Loucy (cell line): Measurements from ENCODE around the gene RAB3GAP1.
A peak's percentile ranks its signal among the peaks of the same experiment; 100 is the strongest.
"Not testable (repeated sequence)": the region's sequence is repeated elsewhere in the genome, so short reads cannot be mapped to it uniquely, and the experiment has no call there.

ENCODE experiments used
- H2AFZ ChIP-seq: fragments of 200-600 bp; sonication (generic); 2 replicates; pipeline ENCODE4 v1.6.0; 2016; ENCODE audit warnings: antibody characterized with exemption, mild to moderate bottlenecking, low read length, moderate library complexity
- H3F3A ChIP-seq: fragments of 200-600 bp; 2 replicates; pipeline ENCODE4 v1.6.0; 2016; ENCODE audit warnings: antibody characterized with exemption, low read depth, mild to moderate bottlenecking
- H3K27me3 ChIP-seq: fragments of 200-600 bp; sonication (generic); 2 replicates; pipeline ENCODE4 v1.6.1; 2014; ENCODE audit warnings: low read length, mild to moderate bottlenecking; ENCODE audit not compliant: insufficient read depth, poor library complexity, severe bottlenecking
- H3K36me3 ChIP-seq: fragments of 200-600 bp; sonication (generic); 2 replicates; pipeline ENCODE4 v1.6.1; 2016; ENCODE audit warnings: low read length; ENCODE audit not compliant: insufficient read depth
- H3K4me1 ChIP-seq: fragments of 200-600 bp; sonication (generic); 2 replicates; pipeline ENCODE4 v1.5.1; 2014; ENCODE audit warnings: low read length, mild to moderate bottlenecking; ENCODE audit not compliant: insufficient read depth, poor library complexity, severe bottlenecking
- H3K4me2 ChIP-seq: fragments of 200-600 bp; sonication (generic); 2 replicates; pipeline ENCODE4 v1.6.0; 2014; ENCODE audit warnings: antibody characterized with exemption, low read length, low read depth, mild to moderate bottlenecking; ENCODE audit not compliant: poor library complexity, severe bottlenecking
- H3K4me3 ChIP-seq: fragments of 200-600 bp; sonication (generic); 2 replicates; pipeline ENCODE4 v1.5.1; 2014; ENCODE audit warnings: low read length, mild to moderate bottlenecking, mixed read lengths; ENCODE audit not compliant: poor library complexity, severe bottlenecking
- H3K79me2 ChIP-seq: fragments of 200-600 bp; sonication (generic); 2 replicates; pipeline ENCODE4 v1.6.1; 2014; ENCODE audit warnings: low read length; ENCODE audit not compliant: insufficient read depth
- H3K9ac ChIP-seq: fragments of 200-600 bp; sonication (generic); 2 replicates; pipeline ENCODE4 v1.6.0; 2014; ENCODE audit warnings: mild to moderate bottlenecking, low read depth, low read length, moderate library complexity; ENCODE audit not compliant: poor library complexity, severe bottlenecking
- H3K9me2 ChIP-seq: fragments of 200-600 bp; sonication (generic); replicated peaks from 2 replicates; pipeline ENCODE4 v1.6.1; 2016; ENCODE audit warnings: low read depth, low read length, mixed read lengths
- H3K9me3 ChIP-seq: fragments of 200-600 bp; sonication (generic); 2 replicates; pipeline ENCODE4 v1.6.1; 2014; ENCODE audit warnings: mild to moderate bottlenecking, antibody characterized with exemption, low read length, low read depth; ENCODE audit not compliant: insufficient read depth
- H4K20me1 ChIP-seq: fragments of 200-600 bp; sonication (generic); 2 replicates; pipeline ENCODE4 v1.6.0; 2014; ENCODE audit warnings: antibody characterized with exemption, low read length, mild to moderate bottlenecking; ENCODE audit not compliant: insufficient read depth, poor library complexity, severe bottlenecking
- CTCF ChIP-seq: fragments of 200-600 bp; sonication (generic); conservative IDR thresholded peaks from 2 replicates; pipeline ENCODE4 v1.5.1; 2014; ENCODE audit warnings: mild to moderate bottlenecking, antibody characterized with exemption, low read length
- EZH2phosphoT487 ChIP-seq: fragments of 200-600 bp; IDR thresholded peaks from 2 replicates; pipeline ENCODE4 v1.6.1; 2018; ENCODE audit warnings: antibody characterized with exemption, mild to moderate bottlenecking, moderate library complexity, borderline replicate concordance

RAB3GAP1 gene

DNA sequence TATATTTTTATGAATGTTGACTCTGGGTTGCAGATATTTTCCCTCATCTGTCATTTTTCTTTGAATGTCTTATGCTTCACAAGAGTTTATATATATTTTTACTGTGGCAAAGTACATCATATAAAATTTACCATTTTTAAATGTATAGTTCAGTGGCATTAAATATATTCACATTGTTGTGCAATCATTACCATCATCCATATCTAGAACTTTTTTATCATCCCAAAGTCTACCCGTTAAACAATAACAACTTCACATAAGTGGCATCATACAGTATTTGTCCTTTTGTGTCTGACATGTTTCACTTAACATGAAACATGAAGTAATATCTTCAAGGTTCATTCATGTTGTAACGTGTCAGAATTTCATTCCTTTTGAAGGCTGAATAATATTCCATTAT lies 24.5 kb downstream of the RAB3GAP1 start:
- no peak overlapping the region for H3K4me2 ChIP-seq
- peaks cover 16% of the 10 kb centered on the region; the same call in 1 of the 2 replicates for H3K79me2 ChIP-seq
- no peak overlapping the region for H3K9ac ChIP-seq
- no peaks in the 10 kb centered on the region for H3K4me1 ChIP-seq
- H3K27me3 ChIP-seq: no peaks in the 10 kb centered on the region
- H2AFZ ChIP-seq: no peak overlapping the region
- H3K9me3 ChIP-seq: peaks cover 16% of the 10 kb centered on the region; the same call in 1 of the 2 replicates
- H3K36me3 ChIP-seq: peaks cover 10% of the 10 kb centered on the region; the same call in 1 of the 2 replicates
- no peaks in the 10 kb centered on the region for H3F3A ChIP-seq
- H3K4me3 ChIP-seq: no peak overlapping the region
- H3K9me2 ChIP-seq: no peaks in the 10 kb centered on the region
- no peak for TF ChIP-seq CTCF
- TF ChIP-seq EZH2phosphoT487: no peak
- H4K20me1 ChIP-seq: peaks cover 7% of the 10 kb centered on the region

DNA sequence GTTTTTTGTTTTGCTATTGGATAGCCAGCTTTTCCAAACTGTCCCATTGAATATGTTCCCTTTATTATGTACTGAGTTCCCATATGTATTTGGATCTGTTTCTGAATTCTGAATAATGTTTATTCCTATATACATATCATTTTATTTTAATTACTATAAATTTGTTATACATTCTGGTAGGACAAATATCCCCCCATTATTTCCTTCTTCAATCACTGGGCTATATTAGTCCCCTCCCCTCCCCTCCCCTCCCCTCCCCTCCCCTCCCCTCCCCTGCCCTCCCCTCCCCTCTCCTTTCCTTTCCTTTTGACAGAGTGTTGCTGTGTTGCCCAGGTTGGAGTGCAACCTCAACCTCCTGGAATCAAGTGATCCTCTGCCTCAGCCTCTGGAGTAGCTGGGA lies 26.3 kb downstream of the RAB3GAP1 start:
- Histone ChIP-seq H3F3A (no peaks in the 10 kb centered on the region), H3K79me2 (peaks cover 11% of the 10 kb centered on the region; the same call in 1 of the 2 replicates), H3K9me3 (no peaks in the 10 kb centered on the region), H3K4me2 (no peak overlapping the region), H3K27me3 (no peaks in the 10 kb centered on the region), H4K20me1 (peaks cover 5% of the 10 kb centered on the region), H3K4me1 (no peaks in the 10 kb centered on the region), H3K9ac (no peak overlapping the region), H3K4me3 (no peak overlapping the region), H3K9me2 (no peaks in the 10 kb centered on the region), H2AFZ (no peak overlapping the region), H3K36me3 (peaks cover 9% of the 10 kb centered on the region; the same call in 1 of the 2 replicates)
- TF ChIP-seq EZH2phosphoT487 (no peak), CTCF (no peak)

- peak overlapping the region; percentile 53 for H3K4me2 ChIP-seq
- TF ChIP-seq CTCF (no peak), EZH2phosphoT487 (no peak)
- H2AFZ ChIP-seq: no peak overlapping the region
- no peak overlapping the region for H3K9ac ChIP-seq
- peaks cover 25% of the 10 kb centered on the region for H3K79me2 ChIP-seq
- 0 out of 2 replicates have a peak, but pooled peaks cover 3% of the 10 kb centered on the region for H3F3A ChIP-seq
- peaks cover 13% of the 10 kb centered on the region for H3K4me1 ChIP-seq
- peaks cover 19% of the 10 kb centered on the region for H4K20me1 ChIP-seq
- peak overlapping the region; percentile 27 for H3K4me3 ChIP-seq
- H3K36me3 ChIP-seq: peaks cover 7% of the 10 kb centered on the region; the same call in 1 of the 2 replicates
- H3K9me3 ChIP-seq: no peaks in the 10 kb centered on the region
- no peaks in the 10 kb centered on the region for H3K27me3 ChIP-seq
- H3K9me2 ChIP-seq: no peaks in the 10 kb centered on the region
Observed at GRCh38 chr2:135086222-135086621, 34.1 kb downstream of the RAB3GAP1 start.

GRCh38 chr2:135089597-135089996 lies 37.5 kb downstream of the RAB3GAP1 start:
- H3K9me3 ChIP-seq, H3K27me3 ChIP-seq, H2AFZ ChIP-seq, H3F3A ChIP-seq, H3K9me2 ChIP-seq, H3K4me2 ChIP-seq, H3K4me3 ChIP-seq, H3K9ac ChIP-seq: not testable (repeated sequence)
- Histone ChIP-seq H4K20me1 (peaks cover 17% of the 10 kb centered on the region), H3K79me2 (peaks cover 25% of the 10 kb centered on the region), H3K36me3 (peaks cover 11% of the 10 kb centered on the region; the same call in 1 of the 2 replicates), H3K4me1 (peaks cover 20% of the 10 kb centered on the region)
